GM18867 (cell line): Measurements from ENCODE around the gene MAPK1.
"Not testable (repeated sequence)": the region's sequence is repeated elsewhere in the genome, so short reads cannot be mapped to it uniquely, and the experiment has no call there.

Experiments used
- ATAC-seq: cut with Tn5 transposase; IDR thresholded peaks from one replicate; pipeline ENCODE4 v1.9.1; 2021; ENCODE audit warnings: mild to moderate bottlenecking, moderate library complexity; ENCODE audit not compliant: unreplicated experiment

MAPK1 gene

DNA sequence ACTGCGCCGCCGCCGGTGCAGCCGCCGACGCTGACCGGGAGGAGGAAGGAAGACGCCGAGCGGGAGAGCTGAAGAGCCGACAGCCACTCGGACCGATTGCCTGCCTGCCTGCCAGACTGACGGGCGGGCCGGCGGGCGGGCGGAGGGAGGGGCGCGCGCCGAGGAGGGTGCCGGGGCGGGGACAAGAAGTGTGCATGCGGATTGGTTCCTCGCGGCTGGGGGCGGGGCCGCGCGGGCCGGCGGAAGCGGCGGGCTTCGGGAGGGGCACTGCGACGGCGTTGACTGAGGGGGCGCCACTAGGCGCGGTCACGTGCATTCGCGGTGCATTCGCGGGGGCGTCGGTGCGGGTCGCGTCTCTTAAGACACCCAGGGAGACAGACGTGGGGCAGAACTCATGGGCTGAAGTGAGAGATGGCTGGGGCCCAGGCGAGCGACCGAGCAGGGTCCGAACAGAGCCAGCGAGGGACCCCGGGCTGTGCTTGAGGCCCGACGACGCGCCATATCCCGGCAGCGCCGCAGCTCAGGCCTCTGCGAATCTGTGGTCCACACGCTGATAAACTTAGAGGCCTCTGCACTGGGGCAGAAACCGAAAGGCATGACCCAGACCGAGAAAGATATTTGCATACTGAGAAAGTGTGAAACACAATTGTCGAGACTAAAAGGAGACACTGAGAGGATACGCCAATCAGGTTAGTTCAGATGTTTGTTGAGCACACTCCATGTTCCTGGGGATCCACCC, at the start of gene MAPK1:
MAPK1 (minus strand) TSS at position 118 of the 739 bp plus-strand sequence. CDS start 205 bp downstream, outside the sequence.
- ATAC-seq: peak; percentile 78

DNA sequence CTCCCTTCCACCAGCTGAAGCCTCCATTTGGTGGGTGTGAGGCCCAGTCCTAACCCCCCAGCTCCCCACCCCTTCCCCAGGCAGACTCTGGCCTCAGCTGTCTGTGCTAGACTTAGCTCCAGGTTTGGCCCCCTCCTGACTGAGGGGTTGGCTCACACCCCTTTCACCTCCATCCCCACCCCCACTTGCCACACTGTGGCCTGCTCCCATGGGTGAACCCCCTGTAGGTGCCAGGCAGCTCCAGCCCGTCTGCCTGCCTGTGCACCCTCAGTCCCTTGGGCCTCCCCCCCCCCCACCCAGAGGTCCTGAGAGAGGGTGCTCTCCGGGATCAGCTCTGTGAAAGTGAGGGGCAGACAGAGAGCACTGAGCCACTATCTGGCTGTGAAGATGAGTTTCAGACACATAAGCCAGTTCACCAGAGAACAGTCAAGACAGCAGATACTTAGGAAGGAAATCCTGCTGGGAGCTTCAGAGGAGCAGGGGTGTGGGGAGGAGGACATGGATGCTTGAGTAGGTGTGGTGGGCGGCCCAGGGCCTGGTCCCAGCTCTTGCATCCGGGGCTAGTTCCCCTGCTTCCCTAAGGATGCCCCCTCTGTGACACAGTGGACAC, 49.0 kb upstream of the MAPK1 start:
- no peak for ATAC-seq

DNA sequence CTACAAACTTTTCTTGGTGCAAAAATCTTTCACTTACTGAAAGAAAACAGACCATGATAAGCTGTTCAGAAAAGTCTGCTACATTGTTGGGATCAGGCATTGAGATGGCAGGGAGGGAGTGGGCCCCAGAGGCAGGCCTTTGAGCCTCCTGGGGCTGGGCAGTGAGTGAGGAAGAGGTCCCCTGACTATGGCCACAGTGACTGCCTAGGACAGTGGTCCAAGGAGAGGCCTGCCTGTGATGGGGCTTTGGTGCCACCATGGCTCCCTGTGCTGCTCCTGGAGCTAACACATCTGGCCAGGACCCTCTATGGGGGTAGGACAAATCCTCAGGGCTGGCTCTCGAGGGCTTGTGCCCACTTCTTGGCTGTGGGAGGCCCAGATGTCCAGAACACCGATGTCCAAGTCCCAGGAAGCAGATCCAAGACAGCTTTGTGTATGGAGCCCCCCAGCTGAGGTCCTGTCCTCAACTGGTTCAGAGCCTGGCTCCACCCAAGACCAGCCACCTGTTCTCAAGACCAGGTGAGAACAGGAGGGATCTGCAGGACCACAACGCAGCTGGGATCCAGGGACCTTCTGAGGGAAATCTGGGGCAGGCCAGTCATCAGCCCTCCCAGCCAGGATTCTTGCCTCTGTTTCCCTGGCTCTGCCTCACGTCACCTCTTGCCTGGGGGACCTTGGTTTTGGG, 48.3 kb upstream of the MAPK1 start:
- ATAC-seq: no peak

DNA sequence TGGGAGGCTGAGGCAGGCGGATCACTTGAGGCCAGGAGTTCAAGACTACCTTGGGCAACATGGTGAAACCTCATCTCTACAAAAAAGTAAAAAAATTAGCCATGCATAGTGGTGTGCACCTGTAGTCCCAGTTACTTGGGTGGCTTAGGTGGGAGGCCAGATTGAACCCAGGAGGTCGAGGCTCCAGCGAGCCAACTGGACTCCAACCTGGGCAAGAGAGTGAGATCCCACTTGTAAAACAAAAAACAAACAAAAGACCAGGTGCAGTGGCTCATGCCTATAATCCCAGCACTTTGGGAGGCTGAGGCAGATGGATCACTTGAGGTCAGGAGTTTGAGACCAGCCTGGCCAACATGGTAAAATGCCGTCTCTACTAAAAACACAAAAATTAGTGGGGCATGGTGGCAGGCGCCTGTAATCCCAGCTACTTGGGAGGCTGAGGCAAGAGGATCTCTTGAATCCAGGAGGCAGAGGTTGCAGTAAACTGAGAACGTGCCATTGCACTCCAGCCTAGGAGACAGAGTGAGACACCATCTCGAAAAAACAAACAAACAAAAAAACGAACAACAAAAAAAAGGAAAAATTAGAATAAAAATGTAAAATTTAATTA, 46.7 kb upstream of the MAPK1 start:
- not testable (repeated sequence) for ATAC-seq

DNA sequence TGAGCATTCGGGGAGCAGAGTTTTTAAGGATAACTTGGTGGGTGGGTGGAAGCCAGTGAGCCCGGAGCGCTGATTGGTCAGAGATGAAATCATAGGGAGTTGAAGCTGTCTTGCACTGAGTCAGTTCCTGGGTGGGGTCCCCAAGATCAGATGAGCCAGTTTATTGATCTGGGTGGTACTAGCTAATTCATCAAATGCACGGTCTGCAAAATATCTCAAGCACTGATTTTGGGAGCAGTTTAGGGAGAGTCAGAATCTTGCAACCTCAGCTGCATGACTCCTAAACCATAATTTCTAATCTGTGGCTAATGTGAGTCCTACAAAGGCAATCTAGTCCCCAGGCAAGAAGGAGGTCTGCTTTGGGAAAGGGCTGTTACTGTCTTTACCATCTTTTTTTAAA, 42.9 kb upstream of the MAPK1 start:
- not testable (repeated sequence) for ATAC-seq

DNA sequence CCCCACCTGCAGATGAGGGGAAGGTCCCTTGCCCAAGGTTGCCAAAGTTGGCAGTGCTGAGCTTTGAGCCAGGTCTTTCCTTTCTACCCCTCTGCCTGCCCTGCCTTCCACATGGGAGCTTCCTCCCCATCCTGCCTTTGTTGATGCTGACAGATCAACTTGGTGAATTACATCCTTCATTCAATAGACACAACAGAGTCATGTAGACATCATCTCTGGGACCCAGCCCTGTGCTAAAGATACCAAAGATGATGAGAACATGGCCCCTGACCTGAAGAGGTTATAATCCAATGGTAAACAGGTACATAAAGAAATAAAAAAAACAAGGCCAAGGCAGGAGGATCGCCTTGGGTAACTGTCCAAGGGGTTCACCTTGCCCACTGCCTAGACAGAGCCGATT, 42.4 kb upstream of the MAPK1 start:
- no peak for ATAC-seq

DNA sequence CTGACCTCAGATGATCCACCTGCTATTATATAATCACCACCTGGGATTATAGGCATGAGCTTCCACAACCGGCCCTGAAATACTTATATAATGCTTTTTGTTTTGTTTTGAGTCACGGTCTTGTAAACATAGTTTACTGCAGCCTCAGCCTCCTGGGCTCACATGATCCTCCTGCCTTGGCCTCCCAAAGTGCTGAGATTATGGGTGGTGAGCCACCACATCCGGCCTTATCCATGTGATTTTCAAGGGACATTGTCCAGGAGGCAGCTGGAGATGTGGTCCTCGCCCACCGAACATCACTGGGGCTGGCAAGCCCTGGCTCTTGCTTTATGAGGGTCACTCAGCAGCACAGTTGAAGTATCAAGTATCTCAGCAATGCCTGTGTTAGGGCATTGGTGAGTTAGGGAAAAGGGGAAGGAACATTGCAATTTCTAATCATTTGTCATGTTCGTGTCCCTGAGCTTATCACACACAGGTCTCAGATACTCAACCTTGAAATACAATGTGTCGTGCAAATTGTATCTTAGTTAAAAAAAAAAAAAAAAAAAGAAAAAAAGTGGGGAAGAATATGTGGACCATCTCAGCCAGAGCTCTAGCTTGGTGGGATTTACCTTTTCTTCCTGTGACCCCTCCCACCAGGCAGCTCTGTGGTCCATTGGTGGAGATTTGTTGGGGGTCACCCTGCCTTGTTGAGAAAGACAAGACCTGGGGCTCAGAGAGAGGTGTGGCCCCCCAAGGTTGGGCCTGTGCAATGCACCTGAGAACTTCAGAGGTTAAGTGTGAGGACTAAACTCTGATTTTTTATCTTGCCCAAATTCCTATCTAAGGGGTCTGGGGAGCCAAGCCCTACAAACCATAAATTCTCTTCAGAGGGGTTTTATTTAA, 40.4 kb upstream of the MAPK1 start:
- ATAC-seq: no peak

DNA sequence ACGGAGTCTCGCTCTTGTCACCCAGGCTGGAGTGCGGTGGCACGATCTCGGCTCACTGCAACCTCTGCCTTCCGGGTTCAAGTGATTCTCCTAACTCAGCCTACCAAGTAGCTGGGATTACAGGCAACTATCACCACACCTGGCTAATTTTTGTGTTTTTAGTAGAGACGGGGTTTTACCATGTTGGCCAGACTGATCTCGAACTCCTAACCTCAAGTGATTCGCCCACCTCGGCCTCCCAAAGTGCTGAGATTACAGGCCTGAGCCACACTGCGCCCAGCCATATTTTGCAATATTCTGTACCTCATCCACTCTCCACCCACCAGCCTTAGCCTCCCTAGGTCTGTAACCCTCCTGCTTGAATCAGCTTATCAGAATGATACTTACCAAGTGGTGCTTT, 37.8 kb upstream of the MAPK1 start:
- ATAC-seq: not testable (repeated sequence)

DNA sequence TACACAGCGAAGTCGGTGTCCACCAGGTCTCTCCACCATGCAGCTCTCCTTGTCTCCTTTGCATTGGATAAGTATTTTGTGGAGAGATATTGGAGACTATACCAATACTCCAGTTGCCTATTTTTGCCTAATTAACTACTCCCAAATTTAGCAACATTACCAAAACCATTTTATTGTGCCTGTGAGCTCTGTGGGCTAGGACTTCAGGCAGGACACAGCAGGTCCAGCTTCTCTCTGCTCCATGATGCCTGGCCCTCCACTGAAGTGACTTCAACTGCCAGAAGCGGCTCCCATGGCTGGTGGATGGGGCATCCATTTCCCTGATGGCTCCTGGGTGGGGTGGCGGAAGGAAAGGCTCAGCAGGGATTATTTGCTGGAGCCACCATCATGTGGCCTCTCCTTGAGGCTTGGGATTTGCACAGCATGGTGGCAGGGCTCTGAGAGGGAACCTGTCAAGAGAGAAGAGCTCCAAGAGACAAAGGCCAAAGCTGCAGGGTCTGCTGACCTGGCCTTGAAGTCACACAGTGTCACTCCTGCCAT, 36.9 kb upstream of the MAPK1 start:
- ATAC-seq: no peak

DNA sequence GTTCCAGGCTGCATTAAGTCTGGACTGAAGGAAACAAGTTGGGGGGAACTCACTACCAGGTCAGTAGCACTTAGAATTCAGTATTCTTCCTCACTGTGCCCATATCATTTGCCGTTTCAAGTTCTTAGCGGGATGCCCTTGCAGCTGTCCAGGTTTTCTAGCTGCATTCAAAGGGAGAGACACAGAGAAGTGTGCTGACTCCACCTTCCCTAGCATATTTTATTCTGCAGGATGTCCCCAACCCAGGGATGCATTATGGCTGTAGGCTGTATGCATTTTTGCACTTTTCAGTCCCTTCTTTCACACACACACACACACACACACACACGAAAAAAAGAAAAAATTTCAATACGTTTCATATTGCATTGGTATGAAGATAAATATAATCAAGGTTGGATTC, 35.8 kb upstream of the MAPK1 start:
- no peak for ATAC-seq

DNA sequence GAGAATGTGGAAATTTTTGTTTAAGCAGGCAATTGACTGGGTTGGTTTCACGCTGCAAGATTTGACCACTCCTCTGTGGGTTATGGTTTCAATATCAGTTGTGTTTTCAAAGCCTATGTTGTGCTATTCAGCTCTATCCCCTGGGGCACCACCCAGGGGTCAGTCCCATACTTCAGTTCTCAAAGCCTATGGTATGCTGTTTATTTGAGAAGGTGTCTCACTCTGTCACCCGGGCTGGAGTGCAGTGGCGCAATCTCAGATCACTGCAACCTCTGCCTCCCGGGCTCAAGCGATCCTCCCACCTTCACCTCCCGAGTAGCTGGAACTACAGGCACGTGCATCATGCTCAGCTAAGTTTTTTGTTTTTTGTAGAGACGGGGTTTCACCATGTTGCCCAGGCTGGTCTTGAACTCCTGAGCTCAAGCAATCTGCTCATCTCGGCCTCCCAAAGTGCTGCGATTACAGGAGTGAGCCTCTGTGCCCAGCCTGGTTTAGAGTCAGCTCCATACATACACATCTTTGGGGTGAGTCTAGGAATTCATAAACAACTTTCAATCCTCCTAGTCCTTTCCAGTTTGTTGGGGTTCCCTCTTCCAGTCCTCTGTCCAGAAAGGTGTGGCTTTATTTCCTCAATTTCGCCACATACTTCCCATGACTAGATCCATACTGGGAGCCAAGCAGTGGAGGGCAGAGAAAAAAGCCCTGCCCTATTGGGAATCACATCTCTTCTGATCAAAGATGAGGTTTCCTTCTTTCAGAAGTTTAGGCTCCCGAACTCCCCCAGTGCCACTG, 35.0 kb upstream of the MAPK1 start:
- no peak for ATAC-seq

DNA sequence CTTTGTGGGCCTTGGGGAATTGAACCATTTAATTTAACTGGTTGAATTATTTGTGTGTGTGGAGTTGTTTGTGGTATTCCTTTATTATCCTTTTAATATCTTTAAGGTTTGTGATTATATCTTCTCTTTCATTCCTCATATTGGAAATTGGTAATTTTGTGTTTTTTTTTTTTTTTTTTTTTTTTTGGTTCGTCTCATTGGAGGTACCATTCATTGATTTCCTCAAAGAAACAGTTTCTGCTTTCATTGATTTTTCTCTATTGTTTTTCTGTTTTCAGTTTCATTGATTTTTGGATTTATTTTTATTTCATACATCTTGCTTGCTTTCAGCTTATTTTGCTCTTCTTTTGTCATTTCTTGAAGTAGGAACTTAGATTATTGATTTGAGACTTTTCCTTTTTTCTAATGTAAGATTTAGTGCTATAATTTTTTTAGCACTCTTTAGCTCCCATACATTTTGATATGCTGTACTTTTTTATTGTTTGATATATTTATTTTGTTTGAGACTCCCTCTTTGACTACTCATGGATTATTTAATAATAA, 31.0 kb upstream of the MAPK1 start:
- ATAC-seq: no peak

DNA sequence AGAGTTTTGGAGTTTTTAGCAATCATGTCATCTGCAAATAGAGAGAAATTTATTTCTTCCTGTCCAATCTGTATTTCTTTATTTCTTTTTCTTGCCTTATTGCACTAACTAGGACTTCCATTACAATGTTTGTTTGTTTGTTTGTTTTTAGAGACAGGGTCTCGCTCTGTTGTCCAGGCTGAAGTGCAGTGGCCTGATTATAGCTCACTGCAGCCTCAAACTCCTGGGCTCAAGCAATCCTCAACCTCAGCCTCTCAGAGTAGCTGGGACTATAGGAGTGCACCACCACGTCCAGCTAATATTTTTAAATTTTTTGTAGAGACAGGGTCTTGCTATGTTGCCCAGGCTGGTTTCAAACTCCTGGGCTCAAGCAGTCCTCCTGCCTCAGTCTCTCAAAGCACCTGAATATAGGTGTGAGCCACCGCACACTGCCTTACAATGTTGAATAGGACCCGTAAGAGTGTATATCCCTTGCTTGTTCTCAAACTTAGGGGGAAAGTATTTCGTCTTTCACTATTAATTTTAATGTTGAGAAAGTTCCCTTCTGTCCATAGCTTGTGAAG, 29.6 kb upstream of the MAPK1 start:
- no peak for ATAC-seq

DNA sequence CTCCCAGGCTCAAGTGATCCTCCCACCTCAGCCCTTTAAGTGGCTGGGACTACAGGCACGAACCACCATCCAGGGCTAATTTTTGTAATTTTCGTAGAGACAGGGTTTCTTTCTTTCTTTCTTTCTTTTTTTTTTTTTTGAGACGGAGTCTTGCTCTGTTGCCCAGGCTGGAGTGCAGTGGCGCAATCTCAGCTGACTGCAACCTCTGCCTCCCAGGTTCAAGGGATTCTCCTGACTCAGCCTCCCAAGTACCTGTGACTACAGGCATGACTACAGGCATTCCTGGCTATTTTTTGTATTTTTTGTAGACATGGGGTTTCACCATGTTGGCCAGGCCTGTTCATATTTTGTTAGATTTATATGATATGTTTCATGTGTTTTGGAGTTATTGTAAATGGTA, 28.8 kb upstream of the MAPK1 start:
- ATAC-seq: not testable (repeated sequence)

DNA sequence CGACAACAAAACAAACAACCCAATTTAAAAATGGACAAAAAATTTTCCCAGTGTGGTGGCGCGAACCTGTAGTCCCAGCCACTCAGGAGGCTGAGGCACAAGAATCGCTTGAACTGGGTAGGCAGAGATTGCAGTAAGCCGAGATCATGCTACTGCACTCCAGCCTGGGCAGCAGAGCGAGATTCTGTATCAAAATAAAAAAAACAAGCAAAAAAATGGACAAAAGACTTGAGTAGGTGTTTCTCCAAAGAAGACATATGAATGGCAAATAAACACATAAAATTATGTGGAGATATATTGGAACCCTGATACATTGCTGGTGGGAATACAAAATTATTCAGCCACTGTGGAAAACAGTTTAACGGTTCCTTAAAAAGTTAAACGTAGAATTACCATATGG, 27.4 kb upstream of the MAPK1 start:
- no peak for ATAC-seq

DNA sequence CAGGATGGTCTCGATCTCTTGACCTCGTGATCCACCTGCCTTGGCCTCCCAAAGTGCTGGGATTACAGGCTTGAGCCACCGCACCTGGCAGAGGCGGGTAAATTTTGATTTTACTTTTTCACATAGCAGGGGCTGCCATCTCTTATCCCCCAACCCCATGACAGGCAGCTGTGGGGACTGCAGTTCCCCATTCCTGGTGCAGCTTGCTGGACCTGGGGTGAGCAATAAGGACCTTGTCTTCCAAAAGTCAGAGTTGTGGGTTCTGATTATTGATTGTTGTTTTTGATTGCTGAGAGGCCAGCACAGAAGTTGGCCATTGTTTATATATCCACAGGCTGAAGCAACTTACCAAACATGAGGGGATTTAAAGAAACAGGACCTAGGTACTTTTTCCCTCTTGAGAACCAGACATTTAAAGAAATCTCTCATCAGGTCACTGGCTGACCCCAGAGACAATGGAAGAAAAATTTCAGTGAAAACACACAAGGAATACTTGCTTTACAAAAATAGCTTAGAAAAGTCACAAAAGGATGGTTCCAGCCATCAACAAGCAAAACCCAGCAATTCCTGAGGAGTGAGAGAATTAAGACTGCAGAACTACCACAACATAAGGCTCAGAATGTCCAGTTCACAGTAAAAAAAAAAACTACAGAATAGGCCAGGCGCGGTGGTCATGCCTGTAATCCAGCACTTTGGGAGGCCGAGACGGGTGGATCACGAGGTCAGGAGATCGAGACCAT, 22.0 kb upstream of the MAPK1 start:
- no peak for ATAC-seq

DNA sequence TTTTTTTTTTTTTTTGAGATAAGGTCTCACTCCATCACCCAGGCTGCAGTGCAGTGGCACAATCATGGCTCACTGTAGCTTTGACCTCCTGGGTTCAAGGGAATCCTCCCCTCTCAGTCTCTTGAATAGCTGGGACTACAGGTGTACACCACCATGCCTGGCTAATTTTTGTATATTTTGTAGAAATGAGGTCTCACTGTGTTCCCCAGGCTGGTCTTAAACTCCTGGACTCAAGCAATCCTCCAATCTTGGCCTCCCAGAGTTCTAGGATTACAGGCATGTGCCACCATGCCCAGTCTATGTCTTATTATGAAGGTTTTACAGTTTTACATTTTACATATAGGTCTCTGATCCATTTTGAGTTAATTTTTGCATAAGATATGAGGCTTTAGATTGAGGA, 20.4 kb upstream of the MAPK1 start:
- ATAC-seq: no peak

DNA sequence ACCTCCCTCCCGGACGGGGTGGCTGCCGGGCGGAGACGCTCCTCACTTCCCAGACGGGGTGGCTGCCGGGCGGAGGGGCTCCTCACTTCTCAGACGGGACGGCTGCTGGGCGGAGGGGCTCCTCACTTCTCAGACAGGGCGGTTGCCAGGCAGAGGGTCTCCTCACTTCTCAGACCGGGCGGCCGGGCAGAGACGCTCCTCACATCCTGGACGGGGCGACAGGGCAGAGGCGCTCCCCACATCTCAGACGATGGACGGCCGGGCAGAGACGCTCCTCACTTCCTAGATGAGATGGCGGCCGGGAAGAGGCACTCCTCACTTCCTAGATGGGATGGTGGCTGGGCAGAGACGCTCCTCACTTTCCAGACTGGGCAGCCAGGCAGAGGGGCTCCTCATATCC, 16.5 kb upstream of the MAPK1 start:
- ATAC-seq: not testable (repeated sequence)
